HL-60 (cell line): ENCODE data around the gene DIP2C.

Source experiments
- POLR2AphosphoS5 ChIP-seq: IDR thresholded peaks from 2 replicates; pipeline ENCODE4 v1.6.1; 2012; ENCODE audit warnings: low read depth
- SPI1 ChIP-seq: IDR thresholded peaks from 2 replicates; pipeline ENCODE4 v1.6.1; 2012; ENCODE audit warnings: low read depth, mild to moderate bottlenecking, borderline replicate concordance
- TF ChIP-seq, protein P1 (sequence below): IDR thresholded peaks from one replicate; pipeline ENCODE4 v1.5.1; 2011; ENCODE audit warnings: low read length, control low read depth, inconsistent platforms; ENCODE audit not compliant: insufficient read depth

DNA sequence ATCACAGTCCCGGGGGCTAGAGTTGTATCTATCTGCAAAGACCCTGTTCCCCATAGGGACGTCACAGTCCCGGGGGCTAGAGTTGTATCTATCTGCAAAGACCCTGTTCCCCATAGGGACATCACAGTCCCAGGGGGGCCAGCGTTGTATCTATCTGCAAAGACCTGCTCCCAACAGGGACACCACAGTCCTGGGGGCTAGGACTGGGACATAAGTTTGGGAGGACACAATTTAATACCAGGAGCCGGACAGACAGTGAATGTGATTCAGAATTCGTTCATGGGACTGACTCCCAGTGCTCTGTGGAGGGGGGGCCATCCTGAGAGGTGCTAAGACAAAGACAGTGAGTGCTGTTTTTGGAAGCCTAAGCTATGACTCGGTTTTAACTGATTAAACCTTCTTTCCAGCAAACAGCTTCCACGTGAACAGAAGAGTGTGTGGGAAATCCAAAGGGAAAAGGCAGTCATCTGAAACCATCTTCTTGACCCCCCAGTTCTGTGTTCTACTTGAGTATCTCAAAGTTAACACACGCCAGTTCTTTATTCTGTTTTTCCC lies 153.0 kb downstream of the DIP2C start:
- TF ChIP-seq POLR2AphosphoS5 (no peak), SPI1 (no peak)
- TF ChIP-seq, protein P1, sequence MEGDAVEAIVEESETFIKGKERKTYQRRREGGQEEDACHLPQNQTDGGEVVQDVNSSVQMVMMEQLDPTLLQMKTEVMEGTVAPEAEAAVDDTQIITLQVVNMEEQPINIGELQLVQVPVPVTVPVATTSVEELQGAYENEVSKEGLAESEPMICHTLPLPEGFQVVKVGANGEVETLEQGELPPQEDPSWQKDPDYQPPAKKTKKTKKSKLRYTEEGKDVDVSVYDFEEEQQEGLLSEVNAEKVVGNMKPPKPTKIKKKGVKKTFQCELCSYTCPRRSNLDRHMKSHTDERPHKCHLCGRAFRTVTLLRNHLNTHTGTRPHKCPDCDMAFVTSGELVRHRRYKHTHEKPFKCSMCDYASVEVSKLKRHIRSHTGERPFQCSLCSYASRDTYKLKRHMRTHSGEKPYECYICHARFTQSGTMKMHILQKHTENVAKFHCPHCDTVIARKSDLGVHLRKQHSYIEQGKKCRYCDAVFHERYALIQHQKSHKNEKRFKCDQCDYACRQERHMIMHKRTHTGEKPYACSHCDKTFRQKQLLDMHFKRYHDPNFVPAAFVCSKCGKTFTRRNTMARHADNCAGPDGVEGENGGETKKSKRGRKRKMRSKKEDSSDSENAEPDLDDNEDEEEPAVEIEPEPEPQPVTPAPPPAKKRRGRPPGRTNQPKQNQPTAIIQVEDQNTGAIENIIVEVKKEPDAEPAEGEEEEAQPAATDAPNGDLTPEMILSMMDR, result no peak
